GM18526 (cell line): ENCODE results near the gene EYA2.

Source experiments
- POLR2A ChIP-seq: IDR thresholded peaks from 3 replicates; pipeline ENCODE4 v1.6.1; 2011; ENCODE audit not compliant: insufficient read length; ENCODE audit errors: extremely low read depth

The EYA2 gene

GRCh38 chr20:46937533-46938226 is 43.0 kb downstream of the EYA2 start:
- TF ChIP-seq POLR2A = no peak

GRCh38 chr20:46938434-46938833 is 43.8 kb downstream of the EYA2 start:
- no peak for TF ChIP-seq POLR2A

DNA sequence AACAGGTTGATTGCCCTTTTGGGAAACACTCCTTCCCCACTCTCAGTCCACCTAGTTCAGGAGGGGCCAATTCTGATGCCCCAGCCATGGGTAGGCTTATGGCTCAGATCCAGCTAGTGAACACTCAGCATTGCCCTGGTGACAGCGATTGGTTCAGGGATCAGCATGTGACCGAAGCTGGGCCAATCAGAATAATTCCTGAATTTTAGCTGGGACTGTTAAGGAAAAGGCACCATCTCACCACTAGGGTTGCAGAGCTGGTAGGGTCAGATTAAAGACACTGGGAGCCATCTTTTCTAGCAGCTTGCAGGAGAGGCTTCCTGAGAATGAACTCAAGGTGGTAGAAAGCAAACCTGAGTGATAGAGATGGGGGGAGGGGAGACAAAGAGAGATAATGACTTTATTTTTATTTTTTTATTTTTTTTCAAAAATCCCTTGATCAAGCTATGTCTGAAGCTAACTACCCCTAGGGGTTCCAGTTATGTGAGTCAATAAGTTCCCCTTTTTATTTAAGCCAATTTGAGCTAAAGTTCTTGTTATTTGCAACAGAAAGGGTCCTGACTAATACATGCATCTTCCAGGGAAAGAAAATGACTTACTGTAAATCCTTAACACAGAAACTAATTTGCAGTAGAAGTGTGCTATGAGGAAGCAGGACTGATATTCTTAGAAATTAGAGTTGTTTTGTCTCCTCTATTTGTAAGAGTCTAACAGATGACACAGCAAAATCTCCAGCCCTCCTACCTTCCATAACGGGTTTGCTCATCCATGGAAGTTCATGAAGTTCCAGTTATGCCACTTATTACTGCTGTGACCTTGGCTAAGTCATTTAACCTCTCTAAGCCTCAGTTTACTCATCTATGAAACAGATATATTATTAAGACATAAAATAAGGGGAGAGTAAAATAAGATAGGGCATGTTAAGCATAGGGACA is 44.7 kb downstream of the EYA2 start:
- TF ChIP-seq POLR2A = no peak

DNA sequence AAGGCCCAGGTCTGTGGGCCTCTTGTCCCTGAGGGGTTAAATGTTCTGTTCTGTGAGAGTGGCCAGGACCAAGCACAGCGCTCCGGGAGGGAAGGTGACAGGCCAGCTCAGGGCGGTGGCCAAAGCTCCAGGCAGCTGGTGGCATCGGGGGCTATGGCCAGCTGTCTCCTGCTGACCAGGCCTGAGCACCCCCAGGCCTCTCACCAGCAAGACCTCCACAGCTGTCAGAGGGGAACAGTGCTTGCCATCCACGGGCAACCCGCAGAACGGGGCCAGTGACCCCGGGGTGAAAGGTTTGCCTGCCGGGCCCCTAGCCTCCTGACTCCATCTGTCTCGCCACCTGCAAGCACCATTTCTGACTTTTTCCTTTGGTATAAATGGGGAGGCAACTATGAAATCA is 46.0 kb downstream of the EYA2 start:
- TF ChIP-seq POLR2A = no peak

GRCh38 chr20:46941404-46941803 is 46.8 kb downstream of the EYA2 start:
- TF ChIP-seq POLR2A = no peak

DNA sequence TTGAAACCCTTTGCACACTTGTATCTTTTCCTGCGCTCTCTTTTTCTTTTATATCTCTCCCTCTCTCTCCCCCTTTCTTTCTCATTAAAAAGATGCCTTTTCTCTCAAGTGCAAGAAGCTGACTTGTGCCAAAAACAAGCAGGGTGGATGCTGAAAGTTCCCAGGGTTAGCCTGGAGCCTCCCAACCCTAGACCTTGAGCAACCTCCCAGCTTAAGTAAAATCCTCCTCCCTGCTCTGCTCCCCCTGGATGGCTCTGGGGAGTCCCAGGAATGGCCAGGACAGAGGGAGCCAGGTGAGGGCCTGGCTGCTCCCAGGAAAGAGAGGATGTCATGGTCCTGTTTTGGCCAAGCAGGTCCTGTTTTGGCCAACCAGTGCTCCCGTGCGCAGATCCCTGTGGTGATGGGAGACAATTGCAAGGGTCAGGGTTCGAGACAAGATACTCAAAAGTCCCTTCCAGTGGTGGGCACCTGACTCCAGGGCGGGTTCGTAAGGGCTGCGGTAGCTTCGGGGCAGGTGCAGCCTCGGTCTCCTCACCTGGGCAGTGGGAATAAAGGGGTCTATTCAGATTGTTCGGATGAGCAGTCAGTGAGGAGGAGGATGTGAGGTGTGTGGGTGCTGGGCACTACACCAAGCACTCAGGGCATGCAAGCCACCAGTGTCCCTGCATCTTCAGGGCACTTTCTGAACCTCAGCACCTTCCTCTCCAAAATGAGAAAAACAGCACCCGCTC is 49.4 kb downstream of the EYA2 start:
- no peak for TF ChIP-seq POLR2A

GRCh38 chr20:46945465-46945864 is 50.8 kb downstream of the EYA2 start:
- TF ChIP-seq POLR2A = no peak

GRCh38 chr20:46946181-46946624 is 51.6 kb downstream of the EYA2 start:
- TF ChIP-seq POLR2A = no peak

DNA sequence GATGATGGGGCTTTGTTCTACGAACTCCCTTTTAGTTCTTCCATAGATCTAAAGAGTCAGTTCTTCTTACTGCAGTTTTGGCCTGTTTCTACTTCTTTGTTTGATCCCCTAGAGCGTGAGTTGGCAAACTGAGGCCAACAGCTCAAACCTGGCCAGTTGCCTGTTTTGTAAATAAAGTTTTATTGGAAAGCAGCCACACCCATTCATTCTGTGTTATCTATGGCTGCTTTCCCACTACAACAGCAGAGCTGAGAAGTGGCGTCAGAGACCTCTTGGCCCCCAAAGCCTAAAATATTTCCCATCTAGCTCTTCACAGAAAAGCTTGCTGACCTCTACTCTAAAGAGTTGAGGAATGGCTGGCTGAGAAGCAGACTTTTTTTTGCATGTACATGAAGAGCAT is 52.2 kb downstream of the EYA2 start:
- no peak for TF ChIP-seq POLR2A

GRCh38 chr20:46948081-46948480 is 53.4 kb downstream of the EYA2 start:
- TF ChIP-seq POLR2A = no peak

GRCh38 chr20:46951405-46951804 is 56.8 kb downstream of the EYA2 start:
- no peak for TF ChIP-seq POLR2A

DNA sequence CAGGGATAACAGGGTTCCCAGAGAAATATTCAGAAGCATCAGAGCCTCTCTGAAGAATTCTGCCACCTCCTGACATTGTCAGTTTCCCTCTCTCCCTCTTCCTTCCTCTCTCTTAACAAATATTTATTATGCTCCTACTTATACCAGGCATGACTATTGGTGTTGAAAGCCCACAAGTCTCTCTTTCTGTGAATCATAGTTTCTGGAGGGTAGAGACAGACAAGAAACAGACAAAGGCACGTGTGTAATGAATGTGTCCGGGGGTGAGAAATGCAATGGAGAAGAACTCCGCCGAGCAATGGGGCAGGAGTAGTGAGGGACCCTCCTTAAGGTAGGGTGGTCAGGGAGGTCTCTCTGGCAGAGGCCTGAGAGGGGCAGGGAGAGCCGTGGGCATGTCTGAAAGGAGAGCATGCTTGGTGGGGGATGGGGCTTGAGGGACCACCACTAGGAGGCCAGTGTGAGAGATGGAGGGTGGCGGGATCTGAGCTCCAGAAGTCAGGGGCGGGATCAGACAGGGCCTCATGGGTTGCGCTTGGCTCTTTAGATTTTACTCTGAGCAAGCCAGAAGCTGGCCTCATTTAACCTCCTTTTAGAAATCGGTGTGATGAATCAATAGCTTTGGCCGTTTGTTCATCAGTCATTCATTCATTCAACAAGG is 57.3 kb downstream of the EYA2 start:
- no peak for TF ChIP-seq POLR2A

- no peak for TF ChIP-seq POLR2A
These were observed 59.0 kb downstream of the EYA2 start for GRCh38 chr20:46953596-46953995.

DNA sequence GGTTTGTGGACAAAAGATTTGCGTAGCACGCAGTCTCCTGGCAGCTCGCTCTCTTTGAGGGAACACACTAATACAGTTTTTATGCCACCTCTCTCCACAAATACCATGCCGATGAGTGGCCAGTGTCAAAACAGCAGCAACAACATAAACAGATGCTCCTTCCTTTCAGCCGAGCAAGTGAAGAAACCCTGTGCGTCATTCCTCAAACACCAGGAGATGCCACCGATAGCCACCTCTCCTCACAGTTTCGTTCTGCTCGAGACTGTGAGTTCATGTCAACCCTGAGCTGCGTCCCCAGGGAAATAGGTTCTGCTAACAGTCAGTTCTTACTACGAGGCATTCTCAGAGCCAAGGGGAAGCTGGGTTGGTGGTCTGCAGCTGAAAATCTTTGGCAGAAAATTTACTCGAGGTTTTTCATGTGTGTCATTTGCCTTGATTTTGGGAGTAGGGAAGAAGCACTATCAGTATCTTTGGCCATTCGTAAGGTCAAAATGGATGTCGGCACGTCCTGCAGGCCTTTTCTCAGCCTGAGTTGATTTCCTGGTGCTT is 59.9 kb downstream of the EYA2 start:
- TF ChIP-seq POLR2A = no peak
